ENCODE measurements around the gene UBXN10.

Gene UBXN10

GRCh38 chr1:20183035-20183434 lies 2.9 kb upstream of the UBXN10 start:
- DNase-seq (ENCODE audit: low read depth in 2 of 2): no peak

- DNase-seq (ENCODE audit: low read depth in 2 of 2): no peak
Measured at GRCh38 chr1:20183616-20184271, 2.2 kb upstream of the UBXN10 start.

GRCh38 chr1:20184481-20184900 lies 1.4 kb upstream of the UBXN10 start:
- no peak for DNase-seq (ENCODE audit: low read depth in 2 of 2)

- DNase-seq (ENCODE audit: low read depth in 2 of 2): peak; percentile 51 to 54
Measured at GRCh38 chr1:20184997-20185833, 681 bp upstream of the UBXN10 start.

- peak; percentile 13 to 34 for DNase-seq (ENCODE audit: low read depth in 2 of 2)
Measured at GRCh38 chr1:20187103-20187812, 1.4 kb downstream of the UBXN10 start.

- DNase-seq (ENCODE audit: low read depth in 2 of 2): no peak
Measured at GRCh38 chr1:20187813-20188454, 2.0 kb downstream of the UBXN10 start.

GRCh38 chr1:20188455-20188817 lies 2.5 kb downstream of the UBXN10 start:
- no peak for DNase-seq (ENCODE audit: low read depth in 2 of 2)

GRCh38 chr1:20189664-20190063 lies 3.8 kb downstream of the UBXN10 start:
- DNase-seq (ENCODE audit: low read depth in 2 of 2): no peak

GRCh38 chr1:20190256-20191160 lies 4.6 kb downstream of the UBXN10 start:
- no peak for DNase-seq (ENCODE audit: low read depth in 2 of 2)

GRCh38 chr1:20191266-20191825 lies 5.5 kb downstream of the UBXN10 start:
- DNase-seq (ENCODE audit: low read depth in 2 of 2): no peak

GRCh38 chr1:20192364-20192763 lies 6.5 kb downstream of the UBXN10 start:
- no peak for DNase-seq (ENCODE audit: low read depth in 2 of 2)

- DNase-seq (ENCODE audit: low read depth in 2 of 2): no peak
Measured at GRCh38 chr1:20192871-20193411, 7.0 kb downstream of the UBXN10 start.

- no peak for DNase-seq (ENCODE audit: low read depth in 2 of 2)
Measured at GRCh38 chr1:20194224-20194623, 8.3 kb downstream of the UBXN10 start.

GRCh38 chr1:20194757-20195461 lies 9.0 kb downstream of the UBXN10 start:
- peak; percentile 63 to 67 for DNase-seq (ENCODE audit: low read depth in 2 of 2)

GRCh38 chr1:20195462-20195780 lies 9.5 kb downstream of the UBXN10 start:
- DNase-seq (ENCODE audit: low read depth in 2 of 2): no peak

GRCh38 chr1:20197329-20197791 lies 11.5 kb downstream of the UBXN10 start:
- DNase-seq (ENCODE audit: low read depth in 2 of 2): no peak

GRCh38 chr1:20198296-20198695 lies 12.4 kb downstream of the UBXN10 start:
- DNase-seq (ENCODE audit: low read depth in 2 of 2): no peak

GRCh38 chr1:20198918-20199317 lies 13.0 kb downstream of the UBXN10 start:
- DNase-seq (ENCODE audit: low read depth in 2 of 2): no peak

GRCh38 chr1:20199403-20199802 lies 13.5 kb downstream of the UBXN10 start:
- no peak for DNase-seq (ENCODE audit: low read depth in 2 of 2)

- no peak for DNase-seq (ENCODE audit: low read depth in 2 of 2)
Measured at GRCh38 chr1:20199840-20200239, 13.9 kb downstream of the UBXN10 start.
